ENCODE results near the gene TRAF3. TPM values are rescaled to one million over a fixed set of nuclear protein-coding genes. Genes with fewer than 3 reads are reported as not detected.

TRAF3 gene
- total RNA-seq, 1 donor from 2014 or later, result 14.0 TPM

GRCh38 chr14:102731101-102731870 lies 46.0 kb upstream of the TRAF3 start:
- no peak overlapping the region for H3K4me3 ChIP-seq
- TF ChIP-seq POLR2AphosphoS5 (IDR thresholded peaks at IDR 0.05; ENCODE audit: insufficient read depth in 1 of 2, low read depth in 1 of 2) (no peak), POLR2A (IDR thresholded peaks at IDR 0.05) (no peak), CTCF (IDR thresholded peaks at IDR 0.05) (no peak)
- peaks cover 0 to 23% of the 10 kb centered on the region in 2 donors for H3K36me3 ChIP-seq
- H3K9me3 ChIP-seq, result no peaks in the 10 kb centered on the region
- no peak overlapping the region for H3K27ac ChIP-seq
- H3K27me3 ChIP-seq, result no peaks in the 10 kb centered on the region
- intact Hi-C loops (cut with DNase I), result no loop called here
- H3K4me1 ChIP-seq, result no peaks in the 10 kb centered on the region
- peak in 1 of 2 donors; percentile 54 for DNase-seq (ENCODE audit: extremely low spot score in 2 of 2)

- Histone ChIP-seq H3K4me3 (no peak overlapping the region), H3K9me3 (no peaks in the 10 kb centered on the region), H3K27ac (no peak overlapping the region), H3K27me3 (no peaks in the 10 kb centered on the region), H3K36me3 (peaks cover 0 to 19% of the 10 kb centered on the region in 2 donors), H3K4me1 (no peaks in the 10 kb centered on the region)
- intact Hi-C loops (cut with DNase I), result no loop called here
- no peak for TF ChIP-seq CTCF (IDR thresholded peaks at IDR 0.05)
- TF ChIP-seq POLR2A (IDR thresholded peaks at IDR 0.05), result no peak
- TF ChIP-seq POLR2AphosphoS5 (IDR thresholded peaks at IDR 0.05; ENCODE audit: insufficient read depth in 1 of 2, low read depth in 1 of 2), result no peak
- DNase-seq (ENCODE audit: extremely low spot score in 2 of 2), result peak in 1 of 2 donors; percentile 77
Measured at GRCh38 chr14:102731871-102732800, 45.1 kb upstream of the TRAF3 start.

GRCh38 chr14:102732924-102733323 lies 44.3 kb upstream of the TRAF3 start:
- Histone ChIP-seq H3K27me3 (no peaks in the 10 kb centered on the region), H3K4me1 (no peaks in the 10 kb centered on the region), H3K4me3 (no peak overlapping the region), H3K9me3 (no peaks in the 10 kb centered on the region), H3K27ac (no peak overlapping the region), H3K36me3 (peaks cover 0 to 11% of the 10 kb centered on the region in 2 donors)
- peak in 1 of 2 donors; percentile 58 for DNase-seq (ENCODE audit: extremely low spot score in 2 of 2)
- intact Hi-C loops (cut with DNase I), result no loop called here
- TF ChIP-seq POLR2AphosphoS5 (IDR thresholded peaks at IDR 0.05; ENCODE audit: insufficient read depth in 1 of 2, low read depth in 1 of 2), result no peak
- TF ChIP-seq POLR2A (IDR thresholded peaks at IDR 0.05), result no peak

- no peak overlapping the region for H3K4me3 ChIP-seq
- no peak overlapping the region for H3K27ac ChIP-seq
- no peaks in the 10 kb centered on the region for H3K27me3 ChIP-seq
- intact Hi-C loops (cut with DNase I), result no loop called here
- no peak for DNase-seq (ENCODE audit: extremely low spot score in 2 of 2)
- peaks cover 0 to 7% of the 10 kb centered on the region in 2 donors for H3K36me3 ChIP-seq
- H3K9me3 ChIP-seq, result no peaks in the 10 kb centered on the region
- no peaks in the 10 kb centered on the region for H3K4me1 ChIP-seq
- no peak for TF ChIP-seq POLR2A (IDR thresholded peaks at IDR 0.05)
- no peak for TF ChIP-seq POLR2AphosphoS5 (IDR thresholded peaks at IDR 0.05; ENCODE audit: insufficient read depth in 1 of 2, low read depth in 1 of 2)
- no peak for TF ChIP-seq CTCF (IDR thresholded peaks at IDR 0.05)
Measured at GRCh38 chr14:102733326-102733725, 43.9 kb upstream of the TRAF3 start.

- TF ChIP-seq POLR2A (IDR thresholded peaks at IDR 0.05) (no peak), POLR2AphosphoS5 (IDR thresholded peaks at IDR 0.05; ENCODE audit: insufficient read depth in 1 of 2, low read depth in 1 of 2) (no peak), CTCF (IDR thresholded peaks at IDR 0.05) (no peak)
- no peaks in the 10 kb centered on the region for H3K27me3 ChIP-seq
- intact Hi-C loops (cut with DNase I), result no loop called here
- no peaks in the 10 kb centered on the region for H3K4me1 ChIP-seq
- peak in 1 of 2 donors; percentile 49 for DNase-seq (ENCODE audit: extremely low spot score in 2 of 2)
- H3K4me3 ChIP-seq, result no peak overlapping the region
- no peak overlapping the region for H3K27ac ChIP-seq
- peaks cover 0 to 5% of the 10 kb centered on the region in 2 donors for H3K36me3 ChIP-seq
- no peaks in the 10 kb centered on the region for H3K9me3 ChIP-seq
Measured at GRCh38 chr14:102734436-102734835, 42.8 kb upstream of the TRAF3 start.
